ENCODE data around the gene REEP6. TPM values are rescaled to one million over a fixed set of nuclear protein-coding genes. Genes with fewer than 3 reads are reported as not detected.
"Not testable (repeated sequence)": the region's sequence is repeated elsewhere in the genome, so short reads cannot be mapped to it uniquely, and the experiment has no call there.

REEP6 gene
- total RNA-seq, 1 donor from 2014 or later = 0.31 TPM

GRCh38 chr19:1524287-1524971 is 33.4 kb downstream of the REEP6 start:
- no peak for DNase-seq

- DNase-seq = no peak
These were observed 34.0 kb downstream of the REEP6 start for GRCh38 chr19:1524972-1525325.

- DNase-seq = no peak
These were observed 34.4 kb downstream of the REEP6 start for GRCh38 chr19:1525343-1525742.

- no peak for DNase-seq
These were observed 35.2 kb downstream of the REEP6 start for GRCh38 chr19:1526066-1526778.

- no peak for DNase-seq
These were observed 36.1 kb downstream of the REEP6 start for GRCh38 chr19:1526979-1527649.

GRCh38 chr19:1527650-1528309 is 36.8 kb downstream of the REEP6 start:
- DNase-seq = no peak

GRCh38 chr19:1528596-1529429 is 37.8 kb downstream of the REEP6 start:
- no peak for DNase-seq

GRCh38 chr19:1529430-1529816 is 38.4 kb downstream of the REEP6 start:
- DNase-seq = no peak

- DNase-seq = not testable (repeated sequence)
These were observed 39.9 kb downstream of the REEP6 start for GRCh38 chr19:1530856-1531255.

GRCh38 chr19:1531587-1531986 is 40.6 kb downstream of the REEP6 start:
- no peak for DNase-seq

GRCh38 chr19:1532003-1532402 is 41.0 kb downstream of the REEP6 start:
- DNase-seq = no peak

- no peak for DNase-seq
These were observed 42.6 kb downstream of the REEP6 start for GRCh38 chr19:1533510-1534150.

GRCh38 chr19:1534972-1535371 is 44.0 kb downstream of the REEP6 start:
- no peak for DNase-seq

- not testable (repeated sequence) for DNase-seq
These were observed 44.7 kb downstream of the REEP6 start for GRCh38 chr19:1535699-1536098.

GRCh38 chr19:1538978-1539377 is 48.0 kb downstream of the REEP6 start:
- no peak for DNase-seq

- DNase-seq = not testable (repeated sequence)
These were observed 48.8 kb downstream of the REEP6 start for GRCh38 chr19:1539749-1540148.

- no peak for DNase-seq
These were observed 49.5 kb downstream of the REEP6 start for GRCh38 chr19:1540365-1540925.
